Measurements from ENCODE around the gene KCNN3.

KCNN3 gene

DNA sequence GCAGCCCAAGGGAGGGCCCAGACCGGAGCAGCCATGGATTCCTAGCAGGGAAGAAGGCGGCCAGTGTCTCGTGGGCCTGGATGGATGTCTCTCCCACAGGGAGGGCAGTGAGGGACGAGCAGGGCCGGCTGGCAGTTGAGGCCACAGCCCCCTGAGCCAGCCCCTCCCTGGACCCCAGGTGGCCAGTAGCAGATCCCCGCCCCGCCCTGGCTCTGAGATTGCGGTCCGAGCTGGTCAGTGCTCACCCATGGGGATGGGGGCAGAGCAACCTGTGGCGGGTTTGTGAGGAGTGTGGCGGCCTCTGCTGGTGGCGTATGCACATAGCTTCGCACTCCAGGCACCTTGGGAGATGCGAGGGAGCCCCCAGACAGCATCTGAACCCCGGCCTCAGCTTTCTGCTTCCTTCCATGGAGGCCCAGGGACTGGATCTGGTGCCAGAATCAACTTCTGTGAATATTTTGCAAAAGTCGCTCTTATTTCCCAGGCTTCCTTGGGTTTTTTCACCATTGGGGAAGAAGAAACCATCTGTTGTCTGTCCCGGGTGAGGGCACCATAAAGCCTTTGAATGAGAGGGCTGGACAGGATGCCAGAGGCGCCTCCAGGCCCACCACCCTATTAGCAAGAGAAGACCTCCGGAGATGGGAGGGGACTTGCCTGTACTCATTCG, 8.4 kb upstream of the KCNN3 start:
- peak overlapping the region; percentile 0; the same call in 1 of the 2 replicates for H3K27ac ChIP-seq
- TF ChIP-seq, protein P1, sequence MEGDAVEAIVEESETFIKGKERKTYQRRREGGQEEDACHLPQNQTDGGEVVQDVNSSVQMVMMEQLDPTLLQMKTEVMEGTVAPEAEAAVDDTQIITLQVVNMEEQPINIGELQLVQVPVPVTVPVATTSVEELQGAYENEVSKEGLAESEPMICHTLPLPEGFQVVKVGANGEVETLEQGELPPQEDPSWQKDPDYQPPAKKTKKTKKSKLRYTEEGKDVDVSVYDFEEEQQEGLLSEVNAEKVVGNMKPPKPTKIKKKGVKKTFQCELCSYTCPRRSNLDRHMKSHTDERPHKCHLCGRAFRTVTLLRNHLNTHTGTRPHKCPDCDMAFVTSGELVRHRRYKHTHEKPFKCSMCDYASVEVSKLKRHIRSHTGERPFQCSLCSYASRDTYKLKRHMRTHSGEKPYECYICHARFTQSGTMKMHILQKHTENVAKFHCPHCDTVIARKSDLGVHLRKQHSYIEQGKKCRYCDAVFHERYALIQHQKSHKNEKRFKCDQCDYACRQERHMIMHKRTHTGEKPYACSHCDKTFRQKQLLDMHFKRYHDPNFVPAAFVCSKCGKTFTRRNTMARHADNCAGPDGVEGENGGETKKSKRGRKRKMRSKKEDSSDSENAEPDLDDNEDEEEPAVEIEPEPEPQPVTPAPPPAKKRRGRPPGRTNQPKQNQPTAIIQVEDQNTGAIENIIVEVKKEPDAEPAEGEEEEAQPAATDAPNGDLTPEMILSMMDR (conservative IDR thresholded peaks at IDR 0.05) = peak; percentile 100

DNA sequence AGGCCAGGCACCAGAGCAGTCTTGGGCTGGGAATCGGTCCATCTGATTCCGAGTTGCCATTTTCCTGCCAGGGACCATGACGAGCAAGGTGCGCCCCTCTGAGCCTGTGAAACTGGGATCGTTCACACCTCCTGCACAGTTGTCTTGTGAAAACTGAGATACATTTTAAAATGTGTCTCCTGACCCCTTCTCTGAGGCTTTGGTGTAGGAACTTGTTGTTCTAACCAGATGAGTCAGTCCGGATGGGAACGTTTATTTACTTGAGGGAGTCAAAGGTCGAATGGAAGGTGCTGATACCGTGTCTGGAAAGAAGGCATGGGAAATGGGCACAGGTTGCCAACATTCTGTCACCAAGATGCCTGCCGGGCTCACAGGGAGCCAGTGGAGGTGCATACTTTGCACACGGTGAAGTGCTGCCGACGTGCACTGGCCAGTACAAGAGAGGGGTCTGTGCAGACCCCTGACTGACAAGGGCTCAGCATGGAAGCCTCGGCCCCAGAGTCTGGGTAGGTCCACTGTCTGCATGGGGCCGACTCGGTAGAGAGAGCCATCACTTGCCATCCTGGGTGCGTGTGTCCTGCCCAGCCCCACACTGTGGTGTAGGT, 7.4 kb upstream of the KCNN3 start:
- TF ChIP-seq, protein P1 (conservative IDR thresholded peaks at IDR 0.05) = no peak
- H3K27ac ChIP-seq = peak overlapping the region; percentile 5; the same call in 1 of the 2 replicates

DNA sequence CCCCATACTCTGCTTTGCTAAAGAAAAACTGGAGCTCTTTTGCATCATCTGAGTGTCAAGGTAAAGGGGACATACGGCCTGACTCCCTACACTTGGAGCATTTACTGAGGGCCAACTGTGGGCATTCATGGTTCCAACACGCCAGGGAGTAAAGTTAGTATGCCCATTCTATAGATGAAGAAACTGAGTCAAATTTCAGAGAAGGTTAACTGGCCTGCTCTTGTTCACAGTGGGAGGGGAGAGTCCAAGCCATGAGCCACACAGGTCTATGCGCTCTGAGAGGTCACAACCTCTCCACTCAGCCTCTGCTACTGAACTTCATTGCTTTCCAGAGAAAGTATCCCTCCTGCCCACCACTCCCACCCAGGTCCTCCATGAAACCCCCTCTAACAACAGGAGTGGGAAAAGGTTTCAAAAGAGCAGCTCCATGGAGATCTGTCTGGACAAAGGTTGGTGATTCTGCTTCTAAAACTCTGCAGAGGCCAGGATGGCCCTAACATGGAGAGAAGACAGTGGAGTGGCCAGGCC, 6.8 kb upstream of the KCNN3 start:
- H3K27ac ChIP-seq = peak overlapping the region; percentile 5; the same call in 1 of the 2 replicates
- TF ChIP-seq, protein P1 (conservative IDR thresholded peaks at IDR 0.05) = no peak

DNA sequence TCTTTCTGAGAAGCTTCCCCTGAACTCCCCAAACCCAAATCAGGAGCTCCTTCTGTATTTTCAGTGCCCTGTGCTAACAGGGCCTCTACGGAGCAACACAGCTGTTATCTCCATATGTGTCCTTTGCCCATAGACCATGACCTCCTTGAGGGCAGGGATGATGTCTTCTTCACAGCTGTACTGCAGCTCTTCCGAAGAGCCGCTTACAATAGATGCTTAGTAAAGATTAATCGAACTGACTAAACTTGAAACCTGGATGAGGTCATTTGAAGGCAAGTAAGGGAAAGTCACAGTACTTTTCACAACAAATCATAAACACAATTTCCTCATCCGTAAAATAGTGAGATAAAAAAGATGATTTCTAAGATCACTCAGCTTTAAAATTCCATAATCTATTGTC, 4.4 kb upstream of the KCNN3 start:
- H3K27ac ChIP-seq = no peak overlapping the region
- TF ChIP-seq, protein P1 (conservative IDR thresholded peaks at IDR 0.05) = no peak

DNA sequence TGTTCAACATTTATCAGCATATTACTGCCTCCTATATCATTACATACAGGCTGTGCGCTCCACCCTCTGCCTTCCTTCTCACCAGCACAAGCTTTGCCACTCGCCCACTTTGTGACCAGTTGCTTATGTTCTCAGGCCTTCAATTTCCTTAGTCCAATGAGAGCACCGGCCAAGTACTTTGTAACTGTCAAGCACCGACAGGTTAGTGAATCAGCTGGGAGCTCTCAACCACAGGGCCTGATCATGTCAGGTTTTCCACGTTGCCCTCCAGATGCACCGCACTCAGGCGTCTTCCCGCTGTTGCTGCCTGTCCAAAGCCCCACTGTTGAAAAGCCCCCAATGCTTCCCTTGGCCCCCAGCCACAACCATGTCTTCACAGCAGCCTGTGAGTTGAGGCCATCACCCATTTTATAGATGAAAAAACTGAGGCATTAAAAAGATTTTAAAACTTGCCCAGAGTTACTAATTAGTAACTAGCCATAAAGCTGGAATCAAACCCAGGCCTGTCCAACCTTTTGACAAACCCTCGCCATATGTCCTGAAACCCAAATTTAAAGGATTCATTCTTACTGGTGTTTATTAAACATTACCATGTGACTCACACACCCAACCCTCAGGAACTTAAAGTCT, 3.4 kb upstream of the KCNN3 start:
- H3K27ac ChIP-seq = no peak overlapping the region
- TF ChIP-seq, protein P1 (conservative IDR thresholded peaks at IDR 0.05) = no peak

DNA sequence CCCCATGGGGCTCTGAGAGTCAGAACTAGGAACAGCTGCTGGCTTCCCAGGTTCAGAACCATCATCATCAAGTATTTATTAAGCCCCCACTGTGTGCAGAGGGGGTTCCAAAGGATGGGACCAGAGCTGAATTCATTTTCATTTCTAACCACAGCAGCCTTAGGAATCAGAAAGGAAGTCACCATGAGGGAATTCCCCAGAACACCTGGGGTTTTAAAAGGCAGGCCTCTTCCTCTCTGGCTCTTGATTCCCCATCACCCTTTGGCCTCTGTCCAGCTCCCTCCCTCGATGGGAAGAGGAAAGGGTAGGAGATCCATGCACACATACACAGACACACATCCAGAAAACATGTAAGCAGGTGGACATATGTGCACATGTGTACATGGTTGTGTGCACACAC, 1.3 kb upstream of the KCNN3 start:
- no peak overlapping the region; the same call in 1 of the 2 replicates for H3K27ac ChIP-seq
- TF ChIP-seq, protein P1 (conservative IDR thresholded peaks at IDR 0.05) = no peak

DNA sequence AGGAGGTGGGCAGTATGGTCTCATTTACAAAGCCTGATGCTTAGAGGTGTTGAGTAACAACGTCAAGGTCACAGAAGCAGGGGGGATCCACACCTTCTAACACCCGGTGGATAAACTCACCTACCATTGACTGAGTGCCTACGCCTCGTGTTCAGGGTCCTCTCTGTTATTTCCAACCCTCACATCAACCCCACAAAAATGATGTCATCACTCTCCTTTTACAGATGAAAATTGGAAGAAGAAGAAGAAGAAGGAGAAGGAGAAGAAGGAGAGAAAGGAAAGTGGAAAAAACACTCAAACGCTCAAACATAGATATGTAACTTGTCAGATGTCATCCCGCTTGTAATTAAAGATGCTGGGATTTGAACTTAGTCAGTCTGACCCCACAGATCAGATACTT, 653 bp upstream of the KCNN3 start:
- peak overlapping the region; percentile 13; the same call in 1 of the 2 replicates for H3K27ac ChIP-seq
- TF ChIP-seq, protein P1 (conservative IDR thresholded peaks at IDR 0.05) = no peak

Data from VCaP (cell line).